ENCODE measurements around the gene TTC23.

GRCh38 chr15:99180964-99181306 is 68.4 kb downstream of the TTC23 start:
- TF ChIP-seq CTCF (IDR thresholded peaks at IDR 0.05) (no peak), CEBPB (IDR thresholded peaks at IDR 0.05) (no peak), EP300 (IDR thresholded peaks at IDR 0.05) (no peak), KDM5A (IDR thresholded peaks at IDR 0.05) (no peak), JUN (IDR thresholded peaks at IDR 0.05) (no peak), SMC3 (IDR thresholded peaks at IDR 0.05) (no peak), NR3C1 (IDR thresholded peaks at IDR 0.05) (no peak), POLR2A (IDR thresholded peaks at IDR 0.05; ENCODE audit: low read length) (no peak), ZNF302 (CRISPR knock-in tag; IDR thresholded peaks at IDR 0.05) (no peak), MAFK (IDR thresholded peaks at IDR 0.05; ENCODE audit: partially characterized antibody) (no peak), RNF2 (IDR thresholded peaks at IDR 0.05; ENCODE audit: borderline replicate concordance, low read depth) (no peak), RAD21 (conservative IDR thresholded peaks at IDR 0.05 in 1 of 2, IDR thresholded peaks at IDR 0.05 in 1 of 2) (no peak)
- TF ChIP-seq, protein P1, sequence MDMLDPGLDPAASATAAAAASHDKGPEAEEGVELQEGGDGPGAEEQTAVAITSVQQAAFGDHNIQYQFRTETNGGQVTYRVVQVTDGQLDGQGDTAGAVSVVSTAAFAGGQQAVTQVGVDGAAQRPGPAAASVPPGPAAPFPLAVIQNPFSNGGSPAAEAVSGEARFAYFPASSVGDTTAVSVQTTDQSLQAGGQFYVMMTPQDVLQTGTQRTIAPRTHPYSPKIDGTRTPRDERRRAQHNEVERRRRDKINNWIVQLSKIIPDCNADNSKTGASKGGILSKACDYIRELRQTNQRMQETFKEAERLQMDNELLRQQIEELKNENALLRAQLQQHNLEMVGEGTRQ (IDR thresholded peaks at IDR 0.05): no peak

Measured in A549 (cell line).